HG03439 (cell line): ENCODE measurements around the gene PCBP2.
"Not testable (repeated sequence)": the region's sequence is repeated elsewhere in the genome, so short reads cannot be mapped to it uniquely, and the experiment has no call there.

Source experiments
- ATAC-seq: cut with Tn5 transposase; IDR thresholded peaks from one replicate; pipeline ENCODE4 v1.9.1; 2021; ENCODE audit warnings: mild to moderate bottlenecking, moderate library complexity; ENCODE audit not compliant: unreplicated experiment

The PCBP2 gene

DNA sequence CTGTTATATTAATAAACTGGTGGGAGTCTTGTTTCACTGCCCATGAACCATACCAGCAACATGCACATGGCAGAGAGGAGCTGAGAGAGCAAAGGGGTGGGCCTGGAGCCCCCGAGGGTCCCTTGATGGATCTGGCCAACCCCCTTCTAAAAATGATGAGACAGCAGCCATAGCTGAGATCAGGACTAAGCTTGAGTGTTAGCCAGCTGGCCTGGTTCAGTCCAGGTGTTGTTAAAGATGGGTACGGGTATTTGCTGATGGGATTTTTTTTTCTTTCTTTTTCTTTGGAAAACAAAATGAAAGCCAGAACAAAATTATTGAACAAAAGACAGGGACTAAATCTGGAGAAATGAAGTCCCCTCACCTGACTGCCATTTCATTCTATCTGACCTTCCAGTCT is 16.0 kb downstream of the PCBP2 start:
- ATAC-seq: no peak

DNA sequence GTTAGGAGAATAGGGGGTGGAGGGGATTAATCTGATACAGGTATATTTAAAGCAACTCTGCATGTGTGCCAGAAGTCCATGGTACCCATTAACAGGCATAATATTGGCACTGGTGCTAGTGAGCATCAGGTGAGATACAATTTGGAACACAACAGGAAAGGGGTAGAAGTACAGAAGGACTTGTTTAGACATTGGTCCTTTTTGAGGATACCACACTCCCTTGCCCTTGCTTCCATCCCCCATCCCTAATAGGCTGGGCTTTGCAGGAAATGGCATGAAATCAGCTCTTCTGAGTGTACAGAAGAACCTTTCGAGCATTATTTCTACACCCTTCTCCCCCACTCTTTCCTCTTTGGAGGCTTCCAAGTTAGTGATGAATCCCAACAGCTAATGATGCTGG is 16.4 kb downstream of the PCBP2 start:
- ATAC-seq: no peak

DNA sequence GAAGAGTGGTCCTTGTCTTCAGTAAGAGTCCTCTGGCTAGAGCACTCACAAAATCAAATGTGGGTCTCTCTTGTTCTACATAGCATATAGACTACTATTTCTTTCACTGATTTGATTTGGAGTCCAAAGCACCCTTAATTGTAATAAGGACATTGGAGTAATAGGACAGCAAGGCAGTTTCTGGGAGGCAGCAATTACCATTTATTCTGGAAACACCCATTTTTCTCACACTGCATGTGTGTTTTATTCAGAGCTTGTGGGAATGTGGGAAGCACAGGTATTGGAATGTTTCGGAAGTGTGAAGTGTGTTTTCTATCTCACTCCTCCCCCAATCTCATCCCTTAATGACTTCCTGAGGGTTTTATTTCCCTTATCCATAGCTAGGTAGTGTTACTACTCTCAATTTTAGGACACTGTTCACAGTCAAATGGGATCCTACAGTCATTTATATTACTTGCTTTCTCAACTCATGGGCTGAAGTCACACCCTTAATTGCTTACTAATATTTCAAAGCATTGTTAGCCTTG is 20.2 kb downstream of the PCBP2 start:
- ATAC-seq: no peak

GRCh38 chr12:53474077-53474476 is 22.2 kb downstream of the PCBP2 start:
- ATAC-seq: no peak

DNA sequence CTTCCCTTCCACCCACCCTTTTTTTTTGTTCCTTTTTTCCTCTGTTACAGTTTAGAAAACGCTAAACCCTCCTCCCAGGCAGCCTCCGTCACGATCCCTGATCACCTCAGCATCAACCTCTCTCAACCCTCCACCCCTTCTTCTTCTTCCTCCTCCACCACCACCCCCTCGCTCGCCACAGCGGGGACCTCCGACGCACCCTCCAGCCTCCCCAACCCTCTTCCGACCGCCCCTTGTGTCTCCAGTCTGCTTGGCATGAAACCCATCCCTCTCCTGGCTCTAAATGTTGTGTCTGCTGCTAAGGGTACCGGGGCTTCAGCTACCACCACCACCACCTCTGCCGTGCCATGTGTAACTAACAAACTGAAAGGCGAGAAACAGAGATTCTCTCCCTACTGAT is 22.9 kb downstream of the PCBP2 start:
- ATAC-seq: no peak

GRCh38 chr12:53476769-53477209 is 24.9 kb downstream of the PCBP2 start:
- no peak for ATAC-seq

DNA sequence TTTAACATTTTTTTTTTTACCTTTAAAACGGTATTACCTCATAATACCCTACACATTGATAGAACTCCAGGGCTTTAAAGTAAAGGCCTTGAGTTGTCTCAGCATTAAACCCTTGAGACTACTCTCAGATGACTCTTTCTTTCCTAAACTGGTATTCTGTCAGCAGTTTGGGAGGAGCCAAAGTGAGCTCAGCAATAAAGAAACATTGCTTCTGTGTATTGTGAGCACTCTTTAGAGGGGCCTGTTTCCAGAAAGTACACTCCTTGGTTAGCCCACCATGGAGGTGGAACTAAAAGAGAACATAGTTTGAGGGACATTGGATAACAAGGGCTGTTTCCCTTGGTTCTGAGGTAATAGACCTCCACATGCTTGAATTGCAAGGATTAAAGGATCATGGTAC is 27.0 kb downstream of the PCBP2 start:
- no peak for ATAC-seq

- ATAC-seq: no peak
Measured at GRCh38 chr12:53479331-53479730, 27.4 kb downstream of the PCBP2 start.

- no peak for ATAC-seq
Measured at GRCh38 chr12:53480491-53481442, 28.9 kb downstream of the PCBP2 start.

- ATAC-seq: not testable (repeated sequence)
Measured at GRCh38 chr12:53481458-53481857, 29.6 kb downstream of the PCBP2 start.

DNA sequence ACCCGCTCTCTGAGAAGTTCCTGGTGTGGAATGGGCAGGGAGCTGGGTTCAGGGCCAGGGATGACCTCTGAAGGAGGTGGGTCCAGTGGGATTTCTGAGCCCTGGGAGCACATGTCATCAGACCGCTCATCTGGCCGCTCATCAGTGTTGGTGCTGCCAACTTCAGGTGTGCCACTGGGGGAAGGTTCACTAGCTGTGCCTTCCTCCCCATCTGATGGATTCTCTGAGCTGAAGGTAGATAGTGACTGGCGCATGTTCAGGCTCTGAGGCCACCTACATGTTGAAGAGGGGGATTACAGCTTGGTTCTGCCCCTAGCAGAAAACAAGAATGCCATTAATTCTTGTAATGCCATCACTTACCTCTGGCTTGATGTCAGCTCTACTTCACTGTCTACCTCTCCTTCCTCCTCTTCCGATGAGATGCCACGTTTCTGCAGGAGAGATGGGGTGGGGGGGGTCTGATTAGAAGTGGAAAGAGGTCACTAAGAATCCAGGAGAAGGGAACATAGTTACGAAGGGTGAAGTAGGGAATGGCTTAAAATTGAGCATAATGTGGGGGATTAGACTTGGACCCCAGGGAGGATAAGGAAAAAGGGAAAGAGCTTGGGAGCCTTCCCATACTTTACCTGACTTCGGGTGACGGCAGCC is 30.2 kb downstream of the PCBP2 start:
- ATAC-seq: no peak

DNA sequence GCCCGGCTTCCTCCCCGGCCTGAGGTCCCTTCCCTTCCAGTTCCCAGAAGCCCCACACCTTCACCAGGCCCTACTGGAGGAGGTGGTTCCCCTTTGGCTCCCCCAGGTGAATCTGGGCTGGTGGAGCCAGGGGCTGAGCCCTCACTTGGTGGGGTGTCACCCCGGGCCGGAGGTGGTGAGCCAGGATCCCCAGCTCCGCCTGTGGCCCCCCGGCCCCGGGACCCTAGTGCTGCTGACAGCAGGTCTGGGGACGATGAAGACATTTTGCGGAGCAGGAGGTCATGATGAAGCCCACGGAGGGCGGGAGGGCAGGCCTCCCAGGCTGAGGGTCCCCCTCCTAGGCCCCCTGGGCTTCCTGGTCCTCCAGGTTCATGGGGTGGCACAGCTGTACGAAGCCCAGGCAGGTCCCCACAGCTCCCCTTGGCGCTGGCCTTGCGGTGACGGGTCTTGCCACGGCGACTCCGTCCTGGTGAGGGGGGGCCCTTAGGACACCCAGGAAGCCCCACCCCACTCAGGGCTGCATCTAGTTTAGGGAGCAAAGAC is 30.8 kb downstream of the PCBP2 start:
- no peak for ATAC-seq

DNA sequence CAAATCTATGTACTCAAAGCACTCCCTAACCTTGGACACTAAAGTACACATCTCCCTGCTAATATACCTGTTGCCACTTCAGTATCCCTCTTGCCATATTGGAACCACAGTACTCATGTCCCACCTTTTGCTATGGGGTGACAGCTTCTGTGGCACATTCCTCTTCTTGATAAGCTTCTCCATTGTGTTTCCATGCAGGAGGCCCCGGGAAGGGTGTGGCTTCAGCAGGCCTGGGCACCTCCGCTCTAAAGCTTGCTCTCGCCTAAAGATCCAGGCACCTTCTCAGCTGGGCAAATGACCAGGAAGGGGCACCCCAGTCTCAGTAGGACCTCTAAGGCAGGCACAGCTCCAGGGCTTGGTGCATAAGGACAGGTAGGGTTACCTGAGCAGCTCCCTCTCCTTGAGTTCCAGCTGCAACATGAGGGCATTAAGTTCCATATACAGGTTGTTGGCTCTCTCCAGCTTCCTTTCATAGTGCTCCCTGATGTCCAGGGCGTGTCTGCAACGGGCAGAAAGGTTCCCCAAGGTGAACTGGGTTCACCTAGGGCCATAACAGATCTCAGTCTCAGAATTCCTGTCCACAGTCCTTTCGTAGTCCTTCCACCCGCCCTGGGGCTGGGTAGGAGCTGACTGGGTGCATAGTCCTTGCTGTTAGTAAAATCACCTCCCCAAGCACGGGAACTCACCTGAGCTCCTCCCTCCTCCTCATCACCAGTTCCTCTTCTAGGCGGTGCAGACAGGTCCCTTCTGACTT is 31.5 kb downstream of the PCBP2 start:
- no peak for ATAC-seq

DNA sequence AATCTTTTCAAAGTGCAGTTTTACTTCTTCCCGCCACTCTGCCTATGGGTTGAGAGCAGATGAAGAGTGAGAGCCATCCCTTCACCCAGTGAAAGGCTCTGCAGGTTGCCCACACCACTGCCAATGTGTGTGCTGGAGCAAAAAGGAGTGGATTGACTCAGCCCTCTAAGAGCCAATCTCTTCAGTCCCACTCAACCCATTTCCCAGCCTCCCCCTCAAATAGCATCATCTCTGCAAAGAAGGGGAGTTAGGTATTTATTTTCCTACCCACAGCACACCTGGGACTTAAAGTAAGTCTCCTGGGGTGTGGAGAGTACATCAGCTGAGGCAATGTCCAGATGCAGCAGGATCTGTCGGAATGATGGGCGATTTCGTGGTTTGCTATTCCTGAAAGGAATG is 32.1 kb downstream of the PCBP2 start:
- ATAC-seq: no peak

- no peak for ATAC-seq
Measured at GRCh38 chr12:53484686-53485575, 33.0 kb downstream of the PCBP2 start.

DNA sequence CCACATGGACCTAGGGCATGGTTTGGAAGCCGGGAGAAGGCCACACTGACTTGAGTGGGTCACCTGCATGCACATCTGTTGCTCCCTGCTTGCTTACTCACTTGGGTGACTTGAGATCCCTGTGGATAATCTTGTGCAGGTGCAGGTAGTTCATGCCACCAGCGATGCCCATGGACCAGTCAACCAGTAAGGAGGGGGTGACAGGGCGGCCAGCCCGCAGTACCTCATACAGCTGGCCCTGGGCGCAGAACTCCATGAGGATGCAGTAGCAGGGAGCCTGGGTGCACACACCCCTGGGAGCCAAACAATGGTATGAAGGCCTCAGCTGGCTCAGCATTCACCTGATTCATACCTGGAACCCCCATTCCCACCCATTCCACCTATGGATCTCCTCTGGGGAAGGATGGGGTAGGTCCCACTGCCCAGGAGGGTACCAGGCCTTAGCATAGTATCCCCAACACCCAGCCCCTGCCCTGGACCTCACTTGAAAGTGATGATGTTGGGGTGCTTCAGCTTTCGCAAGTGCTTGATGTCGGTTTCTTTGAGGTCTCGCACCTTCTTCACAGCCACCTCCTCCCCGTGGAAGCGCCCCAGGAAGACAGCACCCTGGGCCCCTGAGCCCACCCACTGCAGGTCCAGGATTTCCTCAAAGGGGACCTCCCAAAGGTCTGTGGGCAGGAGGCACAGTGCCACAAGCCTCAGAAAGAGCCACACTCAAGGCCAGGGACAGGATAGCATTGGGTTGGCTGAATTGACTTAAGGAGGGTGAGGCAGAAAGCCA is 34.2 kb downstream of the PCBP2 start:
- no peak for ATAC-seq

DNA sequence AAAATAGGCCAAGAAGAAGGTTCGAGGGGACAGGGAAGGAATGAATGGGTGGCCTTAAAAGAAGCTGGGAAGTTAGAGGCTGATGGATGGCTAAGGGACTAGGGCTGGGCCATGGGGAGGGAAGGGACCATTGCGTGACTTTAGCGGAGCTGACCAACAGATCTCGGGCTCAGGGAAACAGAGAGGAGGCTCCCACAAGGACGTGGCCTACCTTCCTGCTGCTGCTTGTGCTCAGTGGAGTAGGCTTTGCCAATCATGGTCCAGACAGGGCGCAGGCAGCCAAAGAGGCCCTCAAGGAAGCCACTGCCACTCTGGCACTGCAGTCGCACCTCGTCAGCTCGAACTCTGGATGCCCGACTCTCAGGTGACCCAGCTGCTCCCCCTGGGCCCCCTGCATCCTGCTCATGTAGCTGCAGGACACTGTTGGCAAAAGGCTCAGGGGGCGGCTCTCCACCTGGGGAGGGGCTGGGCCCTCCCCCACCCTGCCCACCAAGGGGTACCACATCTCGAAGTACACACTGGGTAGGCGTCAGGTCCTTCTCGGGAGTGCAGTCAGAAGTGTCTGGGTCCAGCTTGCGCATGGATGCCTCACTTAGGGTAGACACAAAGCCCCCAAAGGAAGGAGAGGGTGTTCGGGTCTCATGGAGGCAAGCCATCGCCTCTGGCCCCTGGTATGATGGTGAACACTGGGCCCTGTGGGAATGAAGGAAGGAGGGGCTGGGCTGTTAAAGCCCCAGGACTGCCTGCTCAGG is 35.0 kb downstream of the PCBP2 start:
- no peak for ATAC-seq

DNA sequence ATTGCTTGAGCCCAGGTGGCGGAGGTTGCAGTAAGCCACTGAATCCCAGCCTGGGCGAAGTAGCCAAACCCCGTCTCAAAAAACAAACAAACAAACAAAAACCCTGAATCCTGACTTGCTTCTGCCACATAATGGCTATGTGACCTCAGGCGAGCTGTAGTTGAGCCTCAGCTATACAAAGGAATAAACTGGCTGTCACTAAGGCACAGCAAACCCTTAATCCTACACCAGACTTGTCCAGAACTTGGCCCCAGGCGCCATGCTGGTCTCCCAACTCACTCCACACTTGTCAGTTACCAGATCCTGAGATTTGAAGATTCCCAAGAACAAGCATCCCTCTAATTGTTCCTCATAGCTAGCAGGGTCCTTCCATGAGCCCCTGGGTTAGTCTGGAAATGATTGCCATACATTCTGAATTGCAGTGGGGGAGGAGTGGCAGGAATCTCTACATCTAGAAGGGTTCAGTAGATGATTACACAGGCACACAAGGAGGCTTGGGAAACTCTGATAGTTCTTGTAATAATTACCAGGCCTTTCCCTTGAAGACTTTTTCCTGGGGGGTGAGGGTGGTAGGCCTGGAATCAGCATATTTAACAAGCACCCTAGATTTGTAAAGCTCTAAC is 37.5 kb downstream of the PCBP2 start:
- ATAC-seq: no peak
